ELF-1 (cell line): ENCODE results near the gene OXSR1.
A peak's percentile ranks its signal among the peaks of the same experiment; 100 is the strongest.
"Not testable (repeated sequence)": the region's sequence is repeated elsewhere in the genome, so short reads cannot be mapped to it uniquely, and the experiment has no call there.

Experiments
- DNase-seq: peaks from one replicate; pipeline ENCODE4 v3.0.0-alpha.2; 2016; ENCODE audit warnings: low read depth, low spot score

Gene OXSR1

GRCh38 chr3:38222032-38222634 is 56.8 kb downstream of the OXSR1 start:
- DNase-seq: no peak

GRCh38 chr3:38224357-38224756 is 59.0 kb downstream of the OXSR1 start:
- DNase-seq: no peak

GRCh38 chr3:38226273-38226672 is 60.9 kb downstream of the OXSR1 start:
- DNase-seq: no peak

GRCh38 chr3:38227989-38228388 is 62.7 kb downstream of the OXSR1 start:
- DNase-seq: no peak

GRCh38 chr3:38229036-38229435 is 63.7 kb downstream of the OXSR1 start:
- DNase-seq: no peak

- DNase-seq: no peak
Observed at GRCh38 chr3:38232701-38233100, 67.4 kb downstream of the OXSR1 start.

- DNase-seq: no peak
Observed at GRCh38 chr3:38235466-38235865, 70.1 kb downstream of the OXSR1 start.

GRCh38 chr3:38238416-38239008 is 73.2 kb downstream of the OXSR1 start:
- no peak for DNase-seq

GRCh38 chr3:38242812-38243211 is 77.5 kb downstream of the OXSR1 start:
- DNase-seq: not testable (repeated sequence)

GRCh38 chr3:38245930-38246329 is 80.6 kb downstream of the OXSR1 start:
- DNase-seq: no peak

- DNase-seq: no peak
Observed at GRCh38 chr3:38247366-38248035, 82.2 kb downstream of the OXSR1 start.

GRCh38 chr3:38250198-38250597 is 84.9 kb downstream of the OXSR1 start:
- DNase-seq: no peak

- no peak for DNase-seq
Observed at GRCh38 chr3:38251197-38251596, 85.9 kb downstream of the OXSR1 start.

- no peak for DNase-seq
Observed at GRCh38 chr3:38253704-38254103, 88.4 kb downstream of the OXSR1 start.

GRCh38 chr3:38254872-38255271 is 89.5 kb downstream of the OXSR1 start:
- DNase-seq: no peak

- no peak for DNase-seq
Observed at GRCh38 chr3:38255627-38256026, 90.3 kb downstream of the OXSR1 start.

GRCh38 chr3:38257583-38257982 is 92.2 kb downstream of the OXSR1 start:
- DNase-seq: no peak

GRCh38 chr3:38260474-38260873 is 95.1 kb downstream of the OXSR1 start:
- peak; percentile 11 for DNase-seq

- DNase-seq: no peak
Observed at GRCh38 chr3:38264353-38264771, 99.0 kb downstream of the OXSR1 start.

GRCh38 chr3:38264779-38265178 is 99.4 kb downstream of the OXSR1 start:
- DNase-seq: no peak

GRCh38 chr3:38265604-38266307 is 100.4 kb downstream of the OXSR1 start, which contains the start of gene SLC22A13:
Gene SLC22A13, plus strand, starts transcription at chr3:38265812. Its CDS starts 49 bp downstream, at chr3:38265861.
- no peak for DNase-seq

- DNase-seq: no peak
Observed at GRCh38 chr3:38266810-38267209, 101.5 kb downstream of the OXSR1 start.
